GM20000 (cell line): ENCODE measurements around the gene CHMP3.

ENCODE experiments used
- DNase-seq: peaks from one replicate; pipeline ENCODE4 v3.0.0; 2012; ENCODE audit warnings: low spot score
- CTCF ChIP-seq: IDR thresholded peaks from 2 replicates; pipeline ENCODE4 v1.5.1; 2012; ENCODE audit warnings: mild to moderate bottlenecking, control low read depth; ENCODE audit errors: extremely low read depth, missing control alignments

CHMP3 gene

DNA sequence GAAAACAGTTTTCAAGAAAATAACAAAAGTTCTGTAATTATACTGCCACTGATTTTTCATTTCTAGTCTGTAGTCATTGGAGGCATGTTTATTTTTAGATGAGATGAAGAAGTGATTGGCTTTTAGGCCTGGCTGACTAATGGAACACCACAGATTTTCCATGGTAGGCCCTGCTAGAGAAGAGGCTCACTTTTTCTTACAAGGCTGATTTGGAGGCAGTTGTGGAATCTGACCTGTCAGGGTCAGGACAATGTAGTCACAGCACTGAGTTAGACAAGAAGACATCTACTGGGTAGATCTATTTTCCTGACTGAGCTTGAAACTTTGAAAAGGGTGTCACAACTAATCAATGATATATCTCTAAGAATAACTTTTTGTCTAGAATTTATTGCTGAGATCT, 78.1 kb downstream of the CHMP3 start:
- no peak for TF ChIP-seq CTCF
- no peak for DNase-seq

DNA sequence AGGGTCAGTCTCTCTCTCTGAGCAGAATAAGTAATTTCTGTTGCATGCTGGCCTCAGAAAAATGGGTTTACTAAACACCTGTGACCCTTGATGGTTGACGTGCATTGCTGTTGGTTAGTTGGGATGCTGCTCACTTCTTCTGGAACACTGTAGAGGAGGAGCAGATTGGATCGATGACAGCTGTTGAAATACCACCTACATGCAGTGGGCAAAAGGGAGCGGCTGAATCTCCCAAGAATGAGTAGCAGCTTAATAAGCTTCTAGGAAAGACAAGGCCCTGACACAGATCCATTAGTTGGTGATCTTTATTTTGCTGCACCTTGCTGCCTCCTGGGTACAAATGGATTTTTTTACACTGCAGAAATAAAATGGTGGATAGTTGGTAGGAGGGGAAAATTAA, 78.9 kb downstream of the CHMP3 start:
- no peak for DNase-seq
- no peak for TF ChIP-seq CTCF

- DNase-seq: no peak
- TF ChIP-seq CTCF: no peak
Observed at GRCh38 chr2:86482034-86482433, 81.2 kb downstream of the CHMP3 start.

DNA sequence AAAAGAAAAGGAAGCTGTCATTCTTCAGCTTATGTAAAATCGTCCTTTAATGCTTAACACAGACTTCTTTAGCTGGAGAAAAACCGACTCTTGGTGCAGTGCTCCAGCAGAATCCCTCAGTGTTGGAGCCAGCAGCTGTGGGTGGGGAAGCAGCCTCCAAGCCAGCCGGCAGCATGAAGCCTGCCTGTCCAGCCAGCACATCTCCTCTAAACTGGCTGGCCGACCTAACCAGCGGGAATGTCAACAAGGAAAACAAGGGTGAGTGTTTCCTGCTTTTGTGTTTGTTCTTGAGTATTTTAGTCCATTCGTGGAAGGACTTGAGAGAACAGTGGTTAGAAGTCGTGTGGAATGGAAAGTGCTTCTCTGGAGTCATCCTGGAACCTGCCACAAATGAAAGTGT, 83.1 kb downstream of the CHMP3 start:
- DNase-seq: no peak
- TF ChIP-seq CTCF: no peak

- DNase-seq: no peak
- no peak for TF ChIP-seq CTCF
Observed at GRCh38 chr2:86477349-86477748, 85.9 kb downstream of the CHMP3 start.

- no peak for DNase-seq
- TF ChIP-seq CTCF: no peak
Observed at GRCh38 chr2:86476918-86477317, 86.3 kb downstream of the CHMP3 start.

DNA sequence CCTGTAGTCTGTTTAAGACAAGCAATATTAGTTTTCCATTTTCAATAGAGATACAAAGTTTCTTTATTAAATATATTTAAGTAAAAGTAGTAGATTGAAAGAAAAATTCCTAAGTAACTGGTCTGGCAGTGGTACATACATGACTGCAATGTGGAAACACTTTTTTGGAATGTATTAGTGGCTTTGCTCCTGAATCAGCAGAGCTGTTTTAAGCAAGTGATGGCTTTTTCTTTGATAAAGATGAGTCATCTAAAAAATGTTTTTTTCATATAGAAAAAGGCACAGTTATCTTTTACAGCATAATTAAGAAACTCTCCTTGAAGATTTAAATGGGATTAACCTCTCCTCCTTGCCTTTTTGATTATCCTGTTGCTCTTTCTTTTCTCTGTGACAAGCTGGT, 87.2 kb downstream of the CHMP3 start:
- no peak for TF ChIP-seq CTCF
- DNase-seq: no peak

- DNase-seq: no peak
- no peak for TF ChIP-seq CTCF
Observed at GRCh38 chr2:86471637-86472036, 91.6 kb downstream of the CHMP3 start.
